NCI-H2196 treated with DMSO at 0.1 percent for 48 hours (cell line): ENCODE data around the gene RAB14.
"Not testable (repeated sequence)": the region's sequence is repeated elsewhere in the genome, so short reads cannot be mapped to it uniquely, and the experiment has no call there.

Source experiments
- DNase-seq: peaks from one replicate; lab custom pipeline; 2025; ENCODE audit not compliant: unreplicated experiment; lab: John Stamatoyannopoulos, UW

RAB14 gene

GRCh38 chr9:121192959-121193640 is 8.6 kb downstream of the RAB14 start:
- no peak for DNase-seq

DNA sequence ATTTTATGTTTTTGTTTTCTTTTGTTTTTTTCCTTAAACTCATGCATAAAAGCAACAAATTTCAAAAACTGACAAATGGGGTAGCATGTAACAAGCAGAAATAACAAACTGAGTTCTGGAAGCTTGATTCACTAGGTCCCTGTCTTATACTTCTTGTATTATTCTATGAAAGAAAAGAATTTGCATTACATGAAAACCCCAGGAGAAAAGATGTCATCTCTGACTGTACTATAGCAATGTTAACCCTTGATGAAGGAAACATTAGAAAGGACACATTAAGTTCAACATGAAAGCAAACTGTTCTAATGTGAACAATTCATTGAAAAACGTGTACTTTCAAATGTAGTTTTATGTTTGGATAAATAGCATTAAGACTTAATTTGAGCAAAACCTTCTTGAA is 9.2 kb downstream of the RAB14 start:
- DNase-seq: no peak

- DNase-seq: no peak
Measured at GRCh38 chr9:121191235-121191634, 10.4 kb downstream of the RAB14 start.

- DNase-seq: no peak
Measured at GRCh38 chr9:121189660-121190059, 12.0 kb downstream of the RAB14 start.

DNA sequence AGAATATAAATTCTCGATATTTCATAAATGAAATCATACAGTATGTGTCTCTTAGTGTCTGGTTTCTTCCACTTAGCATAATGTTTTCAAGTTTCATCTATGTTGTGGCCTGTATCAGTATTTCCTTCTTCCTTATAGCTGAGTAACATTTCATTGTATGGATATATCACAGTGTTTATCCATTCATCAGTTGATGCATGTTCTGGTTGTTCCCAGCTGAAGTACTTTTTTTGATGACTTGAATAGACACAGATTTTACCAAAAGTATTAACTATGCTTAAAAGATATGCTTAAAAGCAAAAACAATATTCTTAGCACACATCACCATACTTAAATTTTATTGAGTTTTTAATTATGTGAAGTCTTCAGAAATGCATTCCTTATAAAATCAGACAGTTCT is 12.7 kb downstream of the RAB14 start:
- DNase-seq: no peak

GRCh38 chr9:121187636-121188305 is 13.9 kb downstream of the RAB14 start:
- no peak for DNase-seq

GRCh38 chr9:121185774-121186403 is 15.8 kb downstream of the RAB14 start:
- DNase-seq: no peak

GRCh38 chr9:121185178-121185745 is 16.4 kb downstream of the RAB14 start:
- no peak for DNase-seq

- no peak for DNase-seq
Measured at GRCh38 chr9:121184463-121184862, 17.2 kb downstream of the RAB14 start.

- DNase-seq: no peak
Measured at GRCh38 chr9:121183666-121184423, 17.8 kb downstream of the RAB14 start.

- no peak for DNase-seq
Measured at GRCh38 chr9:121182989-121183388, 18.7 kb downstream of the RAB14 start.

DNA sequence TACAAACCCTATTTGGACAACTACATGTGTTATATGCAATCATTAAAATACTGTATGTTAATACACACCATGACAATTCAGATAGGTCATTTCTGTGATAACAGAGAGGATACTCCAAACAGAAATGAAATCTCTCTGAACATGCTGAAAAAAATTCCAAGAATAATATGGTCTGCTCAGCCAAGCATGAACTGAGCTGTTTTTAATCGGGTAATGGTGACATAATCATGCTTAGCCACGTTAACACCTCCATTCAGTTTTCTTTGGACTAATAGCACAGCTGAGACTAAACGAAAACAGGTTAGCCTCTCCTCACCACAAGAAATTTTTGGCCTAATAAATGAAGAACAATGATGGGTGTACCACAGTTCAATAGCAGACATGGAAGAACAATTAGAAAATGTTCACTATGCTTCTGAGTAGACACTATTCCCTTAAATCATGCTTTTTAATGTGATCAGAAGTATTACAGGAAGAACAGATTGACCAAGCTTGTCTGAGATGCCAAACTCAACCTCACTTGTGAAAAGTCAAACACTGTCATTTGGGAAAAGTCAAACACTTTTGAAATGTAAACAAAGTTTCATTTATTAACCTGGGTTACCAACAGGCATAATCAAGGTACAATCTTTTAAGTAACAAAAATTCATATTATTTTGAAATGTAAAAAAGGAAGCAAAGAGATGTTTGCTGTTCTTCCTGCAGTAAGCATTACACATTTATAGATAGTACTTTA is 19.4 kb downstream of the RAB14 start:
- DNase-seq: no peak

- no peak for DNase-seq
Measured at GRCh38 chr9:121179930-121180681, 21.6 kb downstream of the RAB14 start.

GRCh38 chr9:121179373-121179721 is 22.3 kb downstream of the RAB14 start:
- not testable (repeated sequence) for DNase-seq

- no peak for DNase-seq
Measured at GRCh38 chr9:121178676-121179372, 22.8 kb downstream of the RAB14 start.

- DNase-seq: no peak
Measured at GRCh38 chr9:121173501-121173900, 28.2 kb downstream of the RAB14 start.

DNA sequence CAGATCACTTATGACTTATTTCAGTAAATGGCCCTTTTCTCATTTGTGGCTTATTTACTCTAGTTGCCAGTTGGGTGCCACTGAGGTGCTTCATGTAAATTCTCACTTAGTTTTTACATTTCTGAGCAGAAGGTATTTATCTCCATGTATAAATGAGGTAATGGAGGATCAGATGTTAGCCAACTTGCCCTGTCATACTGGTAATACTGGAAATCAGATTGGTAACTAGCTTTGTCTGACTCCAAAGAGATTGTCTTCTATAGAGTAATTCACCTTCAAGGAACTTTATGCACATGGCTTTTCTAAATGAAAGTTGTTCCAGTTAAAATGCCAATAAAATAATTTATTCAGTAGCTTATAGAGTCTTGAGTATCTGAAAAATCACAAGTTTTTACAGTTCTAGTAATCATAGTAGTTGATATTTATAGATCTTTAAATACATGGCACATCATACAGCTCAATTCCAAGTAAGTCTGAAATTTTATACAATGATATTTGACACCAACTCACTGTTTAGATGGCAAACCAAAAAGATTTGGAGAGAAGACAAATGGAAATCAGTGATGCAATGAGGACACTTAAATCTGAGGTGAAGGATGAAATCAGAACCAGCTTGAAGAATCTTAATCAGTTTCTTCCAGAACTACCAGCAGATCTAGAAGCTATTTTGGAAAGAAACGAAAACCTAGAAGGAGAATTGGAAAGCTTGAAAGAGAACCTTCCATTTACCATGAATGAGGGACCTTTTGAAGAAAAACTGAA is 28.8 kb downstream of the RAB14 start:
- no peak for DNase-seq

DNA sequence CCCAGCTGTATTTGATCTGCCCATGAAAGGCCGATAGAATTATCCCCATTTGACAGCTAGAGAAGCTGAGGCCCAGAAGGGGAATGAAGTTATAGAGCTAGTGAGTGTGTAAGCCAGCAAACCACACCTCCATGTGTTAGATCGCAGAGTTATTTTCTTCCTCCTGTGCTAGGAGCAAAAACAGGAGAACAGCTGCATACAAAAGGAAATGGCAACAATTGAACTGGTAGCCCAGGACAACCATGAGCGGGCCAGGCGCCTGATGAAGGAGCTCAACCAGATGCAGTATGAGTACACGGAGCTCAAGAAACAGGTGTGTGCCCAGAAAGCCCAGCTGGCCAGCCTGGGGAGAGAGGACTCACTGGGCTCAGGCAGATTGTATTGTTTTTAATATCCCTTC is 30.4 kb downstream of the RAB14 start:
- DNase-seq: no peak
